OCI-LY7 (cell line): ENCODE data around the gene CCR5AS.
A peak's percentile ranks its signal among the peaks of the same experiment; 100 is the strongest.

Source experiments
- BruUV-seq: library from RNA; stranded (reverse); fragments of 400-500 nt; replicated peaks from 2 replicates; lab custom pipeline; 2021; lab: Mats Ljungman, UMichigan
- CTCF ChIA-PET: fragments of 300-600 bp; sonication (Branson Sonifier 250); formaldehyde crosslinking; loops from one replicate; lab custom pipeline; 2022; ENCODE audit warnings: antibody characterized with exemption; ENCODE audit not compliant: unreplicated experiment; lab: Charles Lee
- POLR2A ChIA-PET: fragments of 300-600 bp; sonication (Branson Sonifier 250); formaldehyde crosslinking; loops from one replicate; lab custom pipeline; 2022; ENCODE audit warnings: antibody characterized with exemption; lab: Charles Lee
- DNase-seq: peaks from one replicate; pipeline ENCODE4 v3.0.0-alpha.2; 2015; ENCODE audit warnings: low spot score
- H2AFZ ChIP-seq: fragments of 200-600 bp; sonication (generic), shearing (Covaris generic); 2 replicates; pipeline ENCODE4 v1.6.1; 2014; ENCODE audit warnings: mild to moderate bottlenecking, antibody characterized with exemption, low read length, moderate library complexity
- H3K27ac ChIP-seq: fragments of 200-600 bp; sonication (generic); 2 replicates; pipeline ENCODE4 v1.5.1; 2014; ENCODE audit warnings: mixed run types, low read depth, mild to moderate bottlenecking, moderate library complexity, low read length, inconsistent platforms; ENCODE audit not compliant: poor library complexity, severe bottlenecking
- H3K36me3 ChIP-seq: fragments of 200-600 bp; sonication (generic); 2 replicates; pipeline ENCODE4 v1.6.1; 2014; ENCODE audit warnings: mild to moderate bottlenecking, antibody characterized with exemption, low read length, moderate library complexity, mixed read lengths; ENCODE audit not compliant: insufficient read depth
- H3K4me1 ChIP-seq: fragments of 200-600 bp; sonication (generic); 2 replicates; pipeline ENCODE4 v1.5.1; 2014; ENCODE audit warnings: mild to moderate bottlenecking, low read length; ENCODE audit not compliant: insufficient read depth, poor library complexity, severe bottlenecking
- H3K4me2 ChIP-seq: fragments of 200-600 bp; sonication (generic); 2 replicates; pipeline ENCODE4 v1.6.1; 2014; ENCODE audit warnings: mild to moderate bottlenecking, low read length
- H3K4me3 ChIP-seq: fragments of 200-600 bp; sonication (generic); 2 replicates; pipeline ENCODE4 v1.5.1; 2014; ENCODE audit warnings: mild to moderate bottlenecking, low read depth, low read length; ENCODE audit not compliant: poor library complexity, severe bottlenecking
- H3K79me2 ChIP-seq: fragments of 200-600 bp; sonication (generic); 2 replicates; pipeline ENCODE4 v1.6.1; 2016; ENCODE audit warnings: low read depth, mild to moderate bottlenecking, low read length, moderate library complexity, mixed read lengths; ENCODE audit not compliant: insufficient read depth
- H3K9me2 ChIP-seq: fragments of 200-600 bp; sonication (generic); 2 replicates; pipeline ENCODE4 v1.6.1; 2016; ENCODE audit warnings: mild to moderate bottlenecking, low read length, mixed read lengths; ENCODE audit not compliant: insufficient read depth
- H3K9me3 ChIP-seq: fragments of 200-600 bp; sonication (generic); 2 replicates; pipeline ENCODE4 v1.6.1; 2014; ENCODE audit warnings: mild to moderate bottlenecking, mixed run types, low read length, mixed read lengths
- H4K20me1 ChIP-seq: fragments of 200-600 bp; sonication (generic); 2 replicates; pipeline ENCODE4 v1.6.1; 2014; ENCODE audit warnings: mild to moderate bottlenecking, antibody characterized with exemption, low read length, moderate library complexity, mixed read lengths; ENCODE audit not compliant: insufficient read depth
- EZH2phosphoT487 ChIP-seq: fragments of 200-600 bp; sonication (generic); IDR thresholded peaks from 2 replicates; pipeline ENCODE4 v1.6.1; 2018; ENCODE audit warnings: low read depth, borderline replicate concordance, mild to moderate bottlenecking, mixed run types, antibody characterized with exemption, low read length, moderate library complexity, mixed read lengths
- intact Hi-C: fragments of 100-400 bp; cut with micrococcal nuclease; formaldehyde crosslinking; loops from one replicate; pipeline ENCODE4 v1.10.0; 2022; ENCODE audit not compliant: unreplicated experiment
- TF ChIP-seq, protein P1 (sequence below): fragments of 200-600 bp; sonication (generic); conservative IDR thresholded peaks from 2 replicates; pipeline ENCODE4 v1.5.1; 2014; ENCODE audit warnings: mild to moderate bottlenecking, antibody characterized with exemption, low read length, moderate library complexity, mixed read lengths

Gene CCR5AS

DNA sequence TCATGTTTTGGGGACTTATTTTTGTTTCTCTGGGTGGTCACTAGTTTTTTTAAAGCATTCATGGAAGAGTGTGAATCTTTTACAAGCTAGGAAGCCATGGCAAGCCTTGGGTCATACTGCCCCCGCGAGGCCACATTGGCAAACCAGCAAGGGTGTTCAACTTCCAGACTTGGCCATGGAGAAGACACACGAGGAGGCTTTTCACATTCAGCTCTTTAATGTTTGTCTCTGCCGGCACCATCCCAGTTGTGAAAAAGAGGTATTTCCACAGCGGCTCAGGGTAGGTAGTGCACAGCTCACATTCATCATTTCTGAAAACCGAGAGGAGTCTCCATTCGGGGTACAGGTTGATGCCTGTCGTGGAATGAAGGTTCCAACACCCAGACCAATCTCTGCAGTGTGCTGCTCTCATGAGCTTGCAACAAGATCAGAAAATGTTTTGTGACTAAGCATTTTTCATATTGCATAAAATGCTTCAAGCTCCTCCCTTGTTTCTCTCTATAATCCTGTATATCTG lies 28.4 kb downstream of the CCR5AS start:
- ChIA-PET POLR2A (no interaction called here), CTCF (interaction anchor here (0.6 to 1.6 kb wide), 3 partner anchors 9 to 37 kb away, joined by 3 to 7 read pairs (median 3); no protein-coding TSS in a partner anchor)
- Histone ChIP-seq H3K9me2 (no peaks in the 10 kb centered on the region), H3K36me3 (no peaks in the 10 kb centered on the region), H3K4me1 (peaks cover 13% of the 10 kb centered on the region), H3K27ac (no peak overlapping the region), H3K4me2 (no peak overlapping the region; the same call in 1 of the 2 replicates), H4K20me1 (no peaks in the 10 kb centered on the region), H2AFZ (no peak overlapping the region), H3K4me3 (no peak overlapping the region), H3K9me3 (no peaks in the 10 kb centered on the region), H3K79me2 (no peaks in the 10 kb centered on the region)
- no TSS peak for BruUV-seq
- intact Hi-C loops = loop anchor here (1.0 to 10.0 kb wide), 5 partner anchors 102 to 614 kb away; no protein-coding TSS in a partner anchor
- TF ChIP-seq, protein P1, sequence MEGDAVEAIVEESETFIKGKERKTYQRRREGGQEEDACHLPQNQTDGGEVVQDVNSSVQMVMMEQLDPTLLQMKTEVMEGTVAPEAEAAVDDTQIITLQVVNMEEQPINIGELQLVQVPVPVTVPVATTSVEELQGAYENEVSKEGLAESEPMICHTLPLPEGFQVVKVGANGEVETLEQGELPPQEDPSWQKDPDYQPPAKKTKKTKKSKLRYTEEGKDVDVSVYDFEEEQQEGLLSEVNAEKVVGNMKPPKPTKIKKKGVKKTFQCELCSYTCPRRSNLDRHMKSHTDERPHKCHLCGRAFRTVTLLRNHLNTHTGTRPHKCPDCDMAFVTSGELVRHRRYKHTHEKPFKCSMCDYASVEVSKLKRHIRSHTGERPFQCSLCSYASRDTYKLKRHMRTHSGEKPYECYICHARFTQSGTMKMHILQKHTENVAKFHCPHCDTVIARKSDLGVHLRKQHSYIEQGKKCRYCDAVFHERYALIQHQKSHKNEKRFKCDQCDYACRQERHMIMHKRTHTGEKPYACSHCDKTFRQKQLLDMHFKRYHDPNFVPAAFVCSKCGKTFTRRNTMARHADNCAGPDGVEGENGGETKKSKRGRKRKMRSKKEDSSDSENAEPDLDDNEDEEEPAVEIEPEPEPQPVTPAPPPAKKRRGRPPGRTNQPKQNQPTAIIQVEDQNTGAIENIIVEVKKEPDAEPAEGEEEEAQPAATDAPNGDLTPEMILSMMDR = peak; percentile 96
- TF ChIP-seq EZH2phosphoT487 = no peak
- DNase-seq = peak; percentile 73

- no TSS peak for BruUV-seq
- Histone ChIP-seq H3K4me3 (no peak overlapping the region), H3K4me2 (no peak overlapping the region), H3K36me3 (no peaks in the 10 kb centered on the region), H3K79me2 (no peaks in the 10 kb centered on the region), H4K20me1 (no peaks in the 10 kb centered on the region), H3K4me1 (peaks cover 5% of the 10 kb centered on the region), H3K9me3 (no peaks in the 10 kb centered on the region), H2AFZ (no peak overlapping the region), H3K27ac (no peak overlapping the region), H3K9me2 (no peaks in the 10 kb centered on the region)
- DNase-seq = no peak
- CTCF ChIA-PET = no interaction called here
- intact Hi-C loops = loop anchor here (10.0 kb wide), 2 partner anchors 161 to 611 kb away; no protein-coding TSS in a partner anchor
- TF ChIP-seq, protein P1 = no peak
- no peak for TF ChIP-seq EZH2phosphoT487
- POLR2A ChIA-PET = interaction anchor here (0.6 kb wide), 2 partner anchors 50 to 218 kb away, joined by 3 read pairs; no protein-coding TSS in a partner anchor
Measured at GRCh38 chr3:46375814-46376213, 31.1 kb downstream of the CCR5AS start.

GRCh38 chr3:46375218-46375617 lies 31.6 kb downstream of the CCR5AS start:
- TF ChIP-seq, protein P1 = no peak
- TF ChIP-seq EZH2phosphoT487 = no peak
- Histone ChIP-seq H3K9me2 (no peaks in the 10 kb centered on the region), H3K79me2 (no peaks in the 10 kb centered on the region), H3K36me3 (no peaks in the 10 kb centered on the region), H3K27ac (no peak overlapping the region), H3K4me2 (no peak overlapping the region), H4K20me1 (no peaks in the 10 kb centered on the region), H3K4me1 (peaks cover under 1% of the 10 kb centered on the region), H2AFZ (no peak overlapping the region), H3K4me3 (no peak overlapping the region), H3K9me3 (no peaks in the 10 kb centered on the region)
- DNase-seq = no peak
- ChIA-PET POLR2A (interaction anchor here (0.6 to 1.0 kb wide), 3 partner anchors 8 to 218 kb away, joined by 3 read pairs; no protein-coding TSS in a partner anchor), CTCF (no interaction called here)
- intact Hi-C loops = loop anchor here (10.0 kb wide), 2 partner anchors 160 to 610 kb away; no protein-coding TSS in a partner anchor
- no TSS peak for BruUV-seq
